Measurements from ENCODE around the gene OR2T3.
"Not testable (repeated sequence)": the region's sequence is repeated elsewhere in the genome, so short reads cannot be mapped to it uniquely, and the experiment has no call there.

GRCh38 chr1:248456635-248457034 lies 16.5 kb upstream of the OR2T3 start:
- not testable (repeated sequence) for TF ChIP-seq ARNT (IDR thresholded peaks at IDR 0.05); FOXA1 (IDR thresholded peaks at IDR 0.05); NFRKB (IDR thresholded peaks at IDR 0.05); TARDBP (IDR thresholded peaks at IDR 0.05); BHLHE40 (IDR thresholded peaks at IDR 0.05; ENCODE audit: borderline replicate concordance); FOXM1 (IDR thresholded peaks at IDR 0.05; ENCODE audit: borderline replicate concordance); SUZ12 (IDR thresholded peaks at IDR 0.05); ELF4 (IDR thresholded peaks at IDR 0.05); HDGF (IDR thresholded peaks at IDR 0.05; ENCODE audit: borderline replicate concordance); L3MBTL2 (conservative IDR thresholded peaks at IDR 0.05); SP1 (IDR thresholded peaks at IDR 0.05)
